NT2/D1 (cell line): ENCODE measurements around the gene CMKLR1.

Experiments used
- DNase-seq: peaks from one replicate; pipeline ENCODE4 v3.0.0-alpha.2; 2011; ENCODE audit warnings: low read depth, low spot score
- H3K27me3 ChIP-seq: 2 replicates; pipeline ENCODE4 v1.6.0; 2011; ENCODE audit warnings: mild to moderate bottlenecking; ENCODE audit not compliant: insufficient read length, insufficient read depth
- H3K36me3 ChIP-seq: 2 replicates; pipeline ENCODE4 v1.6.1; 2011; ENCODE audit warnings: mild to moderate bottlenecking, low read length, mixed read lengths; ENCODE audit not compliant: insufficient read depth, insufficient read length
- H3K4me1 ChIP-seq: 2 replicates; pipeline ENCODE4 v1.5.1; 2011; ENCODE audit not compliant: insufficient read depth, insufficient read length
- H3K4me3 ChIP-seq: 2 replicates; pipeline ENCODE4 v1.5.1; 2011; ENCODE audit warnings: low read depth; ENCODE audit not compliant: insufficient read length
- H3K9ac ChIP-seq: 2 replicates; pipeline ENCODE4 v1.6.0; 2011; ENCODE audit warnings: low read depth; ENCODE audit not compliant: insufficient read length
- H3K9me3 ChIP-seq: 2 replicates; pipeline ENCODE4 v1.5.1; 2011; ENCODE audit warnings: mild to moderate bottlenecking, low read length; ENCODE audit not compliant: insufficient read depth
- SUZ12 ChIP-seq: IDR thresholded peaks from 2 replicates; pipeline ENCODE4 v1.6.1; 2011; ENCODE audit not compliant: insufficient read length, insufficient read depth; ENCODE audit errors: extremely low read depth
- YY1 ChIP-seq: IDR thresholded peaks from 2 replicates; pipeline ENCODE4 v1.6.1; 2011; ENCODE audit not compliant: insufficient read length, insufficient read depth
- ZNF274 ChIP-seq: IDR thresholded peaks from 2 replicates; pipeline ENCODE4 v1.6.1; 2011; ENCODE audit warnings: mild to moderate bottlenecking, low read depth, low read length

The CMKLR1 gene

GRCh38 chr12:108352591-108352990 is 13.5 kb upstream of the CMKLR1 start:
- Histone ChIP-seq H3K27me3 (no peaks in the 10 kb centered on the region), H3K9me3 (no peaks in the 10 kb centered on the region; the same call in 1 of the 2 replicates), H3K36me3 (no peaks in the 10 kb centered on the region), H3K4me1 (no peaks in the 10 kb centered on the region), H3K4me3 (no peak overlapping the region), H3K9ac (no peak overlapping the region)
- no peak for DNase-seq
- TF ChIP-seq YY1 (no peak), SUZ12 (no peak), ZNF274 (no peak)

GRCh38 chr12:108350511-108350910 is 11.4 kb upstream of the CMKLR1 start:
- Histone ChIP-seq H3K27me3 (no peaks in the 10 kb centered on the region), H3K9ac (no peak overlapping the region), H3K9me3 (no peaks in the 10 kb centered on the region; the same call in 1 of the 2 replicates), H3K4me1 (no peaks in the 10 kb centered on the region), H3K4me3 (no peak overlapping the region), H3K36me3 (no peaks in the 10 kb centered on the region)
- no peak for TF ChIP-seq SUZ12
- TF ChIP-seq ZNF274 = no peak
- TF ChIP-seq YY1 = no peak
- no peak for DNase-seq

- Histone ChIP-seq H3K27me3 (no peaks in the 10 kb centered on the region), H3K9ac (no peak overlapping the region), H3K4me3 (no peak overlapping the region), H3K9me3 (no peaks in the 10 kb centered on the region; the same call in 1 of the 2 replicates), H3K36me3 (no peaks in the 10 kb centered on the region), H3K4me1 (no peaks in the 10 kb centered on the region)
- DNase-seq = no peak
- no peak for TF ChIP-seq ZNF274
- no peak for TF ChIP-seq SUZ12
- no peak for TF ChIP-seq YY1
These were observed 10.2 kb upstream of the CMKLR1 start for GRCh38 chr12:108349278-108349688.

- H3K9me3 ChIP-seq = no peaks in the 10 kb centered on the region; the same call in 1 of the 2 replicates
- H3K36me3 ChIP-seq = no peaks in the 10 kb centered on the region
- no peak for DNase-seq
- H3K9ac ChIP-seq = no peak overlapping the region
- TF ChIP-seq ZNF274 (no peak), YY1 (no peak), SUZ12 (no peak)
- no peaks in the 10 kb centered on the region for H3K4me1 ChIP-seq
- H3K4me3 ChIP-seq = no peak overlapping the region
- H3K27me3 ChIP-seq = no peaks in the 10 kb centered on the region
These were observed 9.7 kb upstream of the CMKLR1 start for GRCh38 chr12:108348842-108349241.

GRCh38 chr12:108346727-108347710 is 7.9 kb upstream of the CMKLR1 start:
- Histone ChIP-seq H3K9ac (no peak overlapping the region), H3K36me3 (no peaks in the 10 kb centered on the region), H3K4me3 (no peak overlapping the region), H3K4me1 (no peaks in the 10 kb centered on the region), H3K9me3 (no peaks in the 10 kb centered on the region; the same call in 1 of the 2 replicates), H3K27me3 (no peaks in the 10 kb centered on the region)
- TF ChIP-seq YY1 = no peak
- TF ChIP-seq ZNF274 = no peak
- no peak for TF ChIP-seq SUZ12
- DNase-seq = no peak

GRCh38 chr12:108345716-108346633 is 6.9 kb upstream of the CMKLR1 start:
- DNase-seq = no peak
- Histone ChIP-seq H3K9ac (no peak overlapping the region), H3K27me3 (no peaks in the 10 kb centered on the region), H3K4me1 (no peaks in the 10 kb centered on the region), H3K9me3 (no peaks in the 10 kb centered on the region; the same call in 1 of the 2 replicates), H3K36me3 (no peaks in the 10 kb centered on the region), H3K4me3 (no peak overlapping the region)
- TF ChIP-seq YY1 (no peak), ZNF274 (no peak), SUZ12 (no peak)

GRCh38 chr12:108342985-108343384 is 3.9 kb upstream of the CMKLR1 start:
- Histone ChIP-seq H3K9ac (no peak overlapping the region), H3K4me1 (peaks cover 5% of the 10 kb centered on the region), H3K36me3 (no peaks in the 10 kb centered on the region), H3K4me3 (no peak overlapping the region), H3K9me3 (no peaks in the 10 kb centered on the region), H3K27me3 (no peaks in the 10 kb centered on the region)
- TF ChIP-seq YY1 = no peak
- TF ChIP-seq SUZ12 = no peak
- no peak for DNase-seq
